GM18909 (cell line): ENCODE results near the gene NAAA.
A peak's percentile ranks its signal among the peaks of the same experiment; 100 is the strongest.
"Not testable (repeated sequence)": the region's sequence is repeated elsewhere in the genome, so short reads cannot be mapped to it uniquely, and the experiment has no call there.

Experiments used
- ATAC-seq: cut with Tn5 transposase; IDR thresholded peaks from one replicate; pipeline ENCODE4 v1.9.1; 2021; ENCODE audit warnings: mild to moderate bottlenecking; ENCODE audit not compliant: unreplicated experiment, poor library complexity

The NAAA gene

DNA sequence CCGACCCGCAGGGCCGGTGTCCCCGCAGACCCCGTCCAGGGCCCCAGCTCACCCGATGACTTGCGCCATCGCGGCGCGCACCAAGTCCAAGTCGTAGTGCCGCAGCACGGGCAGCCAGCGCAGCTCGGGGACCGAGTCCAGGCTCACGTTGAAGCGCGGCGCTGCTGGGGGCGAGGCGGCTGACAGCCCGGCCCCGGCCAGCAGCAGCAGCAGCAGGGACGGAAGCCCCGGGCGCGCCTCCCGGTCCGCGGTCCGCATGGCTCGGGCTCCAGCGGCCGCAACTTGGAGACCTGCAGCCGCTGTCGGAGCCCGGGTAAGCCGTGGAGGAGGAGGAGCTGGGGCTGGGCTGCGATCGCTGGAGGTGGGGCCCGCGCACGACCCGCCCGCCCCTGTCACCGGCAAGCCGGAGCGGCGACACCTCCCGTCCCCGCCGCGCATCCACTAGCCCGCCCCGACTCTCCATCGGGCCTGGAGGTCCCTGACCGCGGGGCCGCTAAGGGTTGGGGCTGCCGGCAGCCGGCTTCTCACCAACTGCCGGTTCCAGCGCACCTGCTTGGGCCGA, at the start of gene NAAA:
NAAA (minus strand) TSS at position 322 of the 562 bp plus-strand sequence; CDS start at position 258, 64 bp downstream.
- peak; percentile 71 for ATAC-seq

DNA sequence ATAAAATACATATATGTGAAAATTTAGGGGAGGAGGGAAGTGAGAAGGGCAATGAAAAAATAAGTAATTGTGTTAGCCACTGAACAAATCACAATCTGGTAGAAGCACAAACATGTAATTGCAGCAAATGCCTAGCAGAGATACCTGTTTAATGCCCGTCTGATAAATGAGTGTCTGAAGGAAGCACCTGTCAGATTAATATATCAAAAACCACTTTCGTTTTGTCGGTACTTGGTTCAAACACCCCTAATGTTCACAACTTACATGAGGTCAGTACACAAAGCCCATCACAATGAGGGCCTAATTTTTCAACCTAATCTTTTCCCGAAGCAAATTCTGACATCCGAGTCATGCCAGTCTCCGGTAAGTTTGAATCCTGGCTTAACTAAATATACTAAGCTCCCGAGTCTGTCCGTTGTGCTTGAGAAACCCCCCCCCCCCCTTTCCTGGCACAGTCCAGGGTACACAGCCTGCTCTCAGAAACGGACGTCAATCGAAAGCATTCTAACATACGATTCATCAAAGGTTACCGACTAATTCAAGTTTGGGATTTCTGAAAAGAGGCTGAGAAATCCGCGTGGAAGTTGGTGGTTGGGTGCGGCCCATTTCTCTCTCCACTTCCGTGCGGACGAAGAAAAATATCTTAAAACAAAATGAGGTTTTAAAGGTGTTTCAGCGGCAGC, 49.2 kb upstream of the NAAA start:
- ATAC-seq, result peak; percentile 8

DNA sequence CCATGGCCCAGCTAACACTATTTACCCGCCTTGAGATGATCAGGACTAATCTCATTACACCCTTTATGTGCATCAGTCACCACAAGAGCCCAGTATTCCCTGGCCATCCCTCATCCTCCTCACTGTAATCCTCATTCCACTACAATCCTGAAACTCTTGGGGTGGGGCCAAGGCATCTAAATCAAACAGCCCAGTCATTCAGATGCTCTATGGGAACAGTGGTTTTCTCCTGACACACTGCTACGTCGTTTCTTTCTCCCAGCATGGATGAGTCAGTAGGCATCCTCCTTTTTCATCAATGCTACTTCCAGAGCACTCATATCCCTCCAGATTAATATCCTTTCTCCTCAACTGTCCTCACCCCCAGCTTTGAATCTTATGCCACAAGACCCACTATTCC, 44.3 kb upstream of the NAAA start:
- ATAC-seq, result no peak

DNA sequence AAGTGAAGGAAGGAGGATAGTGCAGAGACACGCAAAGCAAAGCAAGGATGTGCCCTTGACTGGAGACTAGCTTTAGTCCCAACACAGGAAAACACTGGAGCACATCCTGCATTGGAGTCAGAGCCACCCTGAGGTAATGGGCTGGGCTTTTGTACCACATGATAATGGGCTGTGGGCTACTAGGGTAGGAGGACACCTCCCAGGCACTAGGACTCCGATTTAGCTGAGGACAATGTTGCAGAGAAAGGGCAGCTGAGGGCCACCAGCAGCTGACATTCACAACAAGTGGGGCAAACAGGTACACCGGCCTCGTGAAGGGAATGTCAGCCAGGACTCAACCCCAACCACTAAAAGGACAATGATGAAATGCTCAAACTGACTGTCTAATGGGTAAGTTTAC, 39.8 kb upstream of the NAAA start:
- ATAC-seq, result no peak

DNA sequence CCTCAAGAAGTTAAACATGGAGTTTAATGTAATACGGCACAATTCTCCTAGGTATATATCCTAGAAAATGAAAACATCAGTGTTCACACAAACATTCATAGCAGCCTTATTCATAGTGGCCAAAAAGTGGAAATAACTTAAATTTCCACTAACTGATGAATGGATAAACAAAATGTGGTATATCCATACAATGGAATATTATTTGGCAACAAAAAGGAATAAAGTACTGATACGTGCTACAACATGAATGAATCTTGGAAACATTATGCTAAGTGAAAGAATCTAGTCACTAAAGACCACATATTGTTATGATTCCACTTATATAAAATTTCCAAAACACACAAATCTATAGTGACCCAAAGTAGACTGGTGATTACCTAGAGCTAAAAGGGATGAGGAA, 35.4 kb upstream of the NAAA start:
- no peak for ATAC-seq

DNA sequence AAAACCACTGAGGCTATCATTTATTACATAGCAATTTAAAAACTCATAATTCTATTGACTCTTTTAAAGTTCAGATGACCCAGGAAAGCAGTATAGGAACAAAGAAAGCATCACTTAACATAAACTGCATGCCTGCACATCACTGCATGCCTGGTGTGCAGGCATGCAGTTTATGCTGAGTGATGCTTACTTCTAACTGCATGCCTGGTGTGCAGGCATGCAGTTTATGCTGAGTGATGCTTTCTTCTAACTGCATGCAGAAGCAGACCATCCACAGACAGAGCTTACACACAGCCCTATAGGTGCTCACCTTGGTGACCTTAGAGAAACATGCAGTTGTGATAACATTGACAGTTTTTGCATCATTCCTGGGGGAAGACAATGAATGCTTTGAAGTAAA, 33.0 kb upstream of the NAAA start:
- ATAC-seq, result no peak

DNA sequence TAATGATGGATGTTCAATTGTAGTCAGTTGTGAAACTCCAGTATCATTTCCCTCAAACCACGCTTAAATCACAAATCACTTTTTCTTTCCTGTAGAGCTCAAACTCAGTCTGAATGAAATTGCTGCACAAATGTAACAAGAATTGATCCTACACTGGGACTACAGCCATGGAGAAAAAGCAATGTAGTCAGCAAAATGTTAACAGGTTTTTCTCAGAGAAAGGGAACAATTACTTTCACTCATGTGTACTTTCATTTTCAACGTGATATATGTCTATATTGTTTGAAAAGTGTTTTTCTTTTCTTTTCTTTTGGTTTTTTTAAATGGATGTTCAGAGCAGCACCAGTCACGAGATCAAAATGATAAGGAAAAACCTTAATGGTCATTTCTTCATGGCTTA, 27.3 kb upstream of the NAAA start:
- no peak for ATAC-seq

DNA sequence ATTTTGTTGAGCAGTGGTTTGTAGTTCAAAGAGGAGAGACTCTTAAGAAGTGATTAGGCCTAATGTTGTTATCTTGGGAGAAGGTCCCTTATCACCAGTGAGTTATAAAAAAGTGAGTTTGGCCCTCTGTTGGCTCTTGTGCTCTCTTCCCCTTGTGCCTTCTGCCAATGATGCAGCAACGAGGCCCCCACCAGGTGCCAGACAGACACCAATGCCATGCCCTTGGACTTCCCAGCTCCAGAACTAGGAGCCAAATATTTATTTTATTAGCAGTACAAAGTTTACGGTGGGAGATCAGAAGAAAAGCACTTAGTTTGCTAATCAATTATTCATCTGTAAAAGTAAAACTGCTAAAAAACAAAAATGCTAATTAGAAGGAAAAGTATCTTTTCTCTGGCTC, 22.7 kb upstream of the NAAA start:
- ATAC-seq, result no peak

DNA sequence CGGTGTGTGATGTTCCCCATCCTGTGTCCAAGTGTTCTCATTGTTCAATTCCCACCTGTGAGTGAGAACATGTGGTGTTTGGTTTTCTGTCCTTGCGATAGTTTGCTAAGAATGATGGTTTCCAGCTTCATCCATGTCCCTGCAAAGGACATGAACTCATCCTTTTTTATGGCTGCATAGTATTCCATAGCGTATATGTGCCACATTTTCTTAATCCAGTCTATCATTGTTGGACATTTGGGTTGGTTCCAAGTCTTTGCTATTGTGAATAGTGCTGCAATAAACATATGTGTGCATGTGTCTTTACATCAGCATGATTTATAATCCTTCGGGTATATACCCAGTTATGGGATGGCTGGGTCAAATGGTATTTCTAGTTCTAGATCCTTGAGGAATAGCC, 21.3 kb upstream of the NAAA start:
- ATAC-seq, result not testable (repeated sequence)

DNA sequence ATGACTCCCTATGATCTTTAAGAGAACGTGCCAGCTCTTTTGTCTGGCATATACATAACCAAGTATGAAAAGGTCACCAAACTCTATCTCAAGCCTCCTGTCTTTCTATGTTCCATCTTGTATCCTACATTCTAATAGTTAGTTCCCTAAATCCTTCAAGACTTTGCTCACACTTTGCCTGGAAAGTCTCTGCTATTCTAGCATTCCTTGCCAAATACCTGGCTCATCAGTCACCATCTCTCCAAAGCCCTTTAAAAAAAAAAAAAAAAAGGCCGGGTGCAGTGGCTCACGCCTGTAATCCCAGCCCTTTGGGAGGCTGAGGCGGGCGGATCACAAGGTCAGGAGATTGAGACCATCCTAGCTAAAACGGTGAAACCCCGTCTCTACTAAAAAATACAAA, 17.7 kb upstream of the NAAA start:
- not testable (repeated sequence) for ATAC-seq

DNA sequence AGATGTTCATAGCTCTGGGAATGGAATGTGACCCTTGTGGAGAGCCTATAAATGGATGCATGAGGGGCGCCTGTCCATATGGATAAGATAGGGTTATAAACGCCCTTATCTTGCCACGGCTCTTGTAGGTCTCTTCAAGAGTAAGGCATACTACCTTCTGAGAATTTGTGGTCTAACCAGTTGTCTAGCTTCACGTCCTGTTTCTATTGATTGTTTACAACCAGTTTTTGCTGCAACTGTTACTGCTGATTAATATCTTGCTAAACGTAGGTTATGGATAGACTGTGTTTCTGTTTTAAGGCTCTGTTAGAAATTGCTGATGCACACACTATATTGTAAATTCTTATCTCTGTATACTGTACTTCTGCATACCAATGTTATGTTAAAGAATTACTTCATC, 14.0 kb upstream of the NAAA start:
- ATAC-seq, result not testable (repeated sequence)

DNA sequence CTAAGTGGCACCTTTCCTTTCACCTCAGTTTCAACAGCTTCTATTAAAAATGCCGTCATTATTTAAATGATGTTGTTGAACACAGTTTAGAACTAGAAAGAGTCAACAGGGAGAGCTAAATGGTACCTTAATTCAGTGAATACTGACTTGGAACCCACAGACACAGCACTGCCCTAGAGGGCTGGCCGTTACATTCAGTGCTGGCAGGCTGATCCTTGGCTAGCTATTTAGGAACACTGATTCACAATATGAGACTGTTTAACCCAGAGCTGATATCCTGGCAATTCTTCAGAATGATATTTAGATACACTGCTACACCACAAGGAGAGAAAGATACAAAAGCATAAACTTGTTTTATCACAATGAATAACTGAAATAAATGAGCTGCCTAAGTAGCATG, 12.7 kb upstream of the NAAA start:
- no peak for ATAC-seq

DNA sequence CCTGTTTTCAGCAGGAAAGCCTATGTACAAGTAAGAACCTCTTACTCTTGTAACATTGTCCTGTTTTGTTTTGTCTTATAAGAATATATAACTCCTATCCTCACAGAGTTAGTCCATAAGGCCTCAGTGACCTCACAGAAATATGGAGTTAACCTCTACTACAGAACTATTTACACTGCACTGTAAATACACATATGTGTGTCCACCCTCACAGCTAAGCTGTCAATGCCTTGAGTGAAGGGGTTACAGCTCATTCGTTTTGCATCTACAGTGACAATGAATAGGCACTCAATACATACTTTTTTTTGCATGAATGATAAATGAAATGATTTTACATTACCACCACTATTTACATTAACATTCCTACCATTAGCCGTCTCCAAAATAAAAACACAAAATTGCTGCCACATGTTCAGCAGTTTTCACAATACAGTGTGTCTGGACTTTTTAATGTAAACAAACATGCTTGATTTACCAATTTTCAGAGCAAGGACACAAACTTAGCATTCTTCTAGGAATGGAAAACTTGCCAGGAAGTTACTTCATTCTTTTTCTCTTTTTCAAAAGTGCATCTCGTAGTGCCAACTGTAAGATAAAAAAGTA, 9.5 kb upstream of the NAAA start:
- no peak for ATAC-seq

DNA sequence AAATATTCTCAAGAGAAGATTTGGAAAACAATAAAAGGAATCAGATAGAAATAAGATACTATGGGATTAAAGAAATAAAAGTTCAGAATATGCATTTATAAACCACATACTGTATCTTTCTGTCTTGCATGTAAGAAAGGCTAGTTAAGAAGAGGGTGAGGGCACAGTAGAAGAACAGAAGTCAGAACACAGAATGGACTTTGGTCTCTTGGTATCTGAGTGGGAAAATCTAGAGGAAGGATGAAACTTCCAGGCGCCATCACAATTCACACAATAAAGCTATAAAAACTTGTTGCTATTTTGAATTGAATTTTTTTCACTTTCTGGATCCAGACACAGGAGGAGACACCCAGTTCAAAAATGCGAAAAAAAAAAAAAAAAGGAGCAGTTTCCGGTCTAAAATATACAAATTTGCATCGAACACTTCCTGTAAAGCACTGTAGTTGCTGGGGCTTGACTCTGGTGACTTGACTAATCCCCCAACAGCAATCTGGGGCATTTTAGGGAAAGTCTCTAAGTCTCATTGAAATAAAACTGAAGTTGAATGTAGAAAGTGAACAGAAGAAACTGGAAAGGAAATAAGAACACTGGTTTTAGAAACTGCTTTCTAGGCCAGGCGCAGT, 8.1 kb upstream of the NAAA start:
- ATAC-seq, result peak; percentile 82

DNA sequence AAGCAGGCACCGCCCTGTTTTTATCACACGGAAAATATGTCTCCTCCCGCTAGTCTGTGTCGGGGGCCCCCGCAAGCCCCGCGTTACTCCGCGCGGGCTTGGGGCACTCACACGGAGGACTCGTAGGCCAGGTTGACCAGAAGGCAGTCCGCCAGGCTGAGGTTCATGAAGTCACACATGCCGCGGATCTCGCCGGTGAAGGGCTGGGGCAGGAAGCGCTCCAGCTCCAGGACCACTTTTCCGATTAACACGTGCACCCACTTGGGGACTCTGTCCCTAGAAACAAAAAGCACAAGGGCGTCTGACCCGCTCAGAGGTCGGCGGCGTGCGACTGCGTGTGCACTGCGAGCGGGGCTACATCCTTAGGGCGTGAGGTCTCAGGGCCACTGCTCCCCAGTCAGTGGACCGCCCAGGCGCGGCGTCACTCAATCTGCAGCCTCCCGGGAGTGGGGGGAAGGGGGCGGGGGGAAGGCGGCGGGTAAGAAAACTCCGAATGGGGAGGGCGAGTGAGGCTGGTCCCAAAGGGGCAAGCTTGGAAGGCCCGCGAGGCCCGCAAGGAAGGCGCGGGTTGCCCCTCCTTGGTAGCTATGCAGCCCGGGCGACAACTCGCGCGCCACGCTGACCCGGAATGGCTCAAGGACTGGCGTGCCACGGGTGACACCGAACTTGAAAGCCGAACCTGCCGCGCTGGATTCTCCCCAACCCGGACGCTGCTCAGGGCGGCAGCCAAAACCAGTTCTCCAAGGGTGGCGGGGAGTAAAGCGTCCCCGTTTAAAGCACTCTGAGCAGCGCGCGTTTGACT, 722 bp downstream of the NAAA start:
- peak; percentile 73 for ATAC-seq

DNA sequence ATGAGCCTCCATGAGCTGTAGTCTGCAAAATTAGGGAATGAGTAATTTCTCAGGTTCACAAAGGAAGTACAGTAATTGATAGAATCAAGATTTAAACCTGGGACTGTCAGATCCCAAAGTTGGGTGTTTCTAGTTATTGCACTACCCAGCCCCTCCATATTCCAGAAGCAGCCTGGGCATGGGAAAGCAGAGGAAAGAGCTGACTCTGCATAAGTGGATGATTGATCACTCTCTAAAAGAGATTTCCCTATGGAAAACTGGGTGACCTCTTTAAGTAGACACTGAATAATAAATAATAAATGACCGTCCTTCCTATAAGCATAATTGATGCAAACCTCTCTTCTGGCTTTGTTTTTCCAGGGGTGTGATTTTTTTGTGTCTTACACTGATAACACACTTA, 5.2 kb downstream of the NAAA start:
- no peak for ATAC-seq

DNA sequence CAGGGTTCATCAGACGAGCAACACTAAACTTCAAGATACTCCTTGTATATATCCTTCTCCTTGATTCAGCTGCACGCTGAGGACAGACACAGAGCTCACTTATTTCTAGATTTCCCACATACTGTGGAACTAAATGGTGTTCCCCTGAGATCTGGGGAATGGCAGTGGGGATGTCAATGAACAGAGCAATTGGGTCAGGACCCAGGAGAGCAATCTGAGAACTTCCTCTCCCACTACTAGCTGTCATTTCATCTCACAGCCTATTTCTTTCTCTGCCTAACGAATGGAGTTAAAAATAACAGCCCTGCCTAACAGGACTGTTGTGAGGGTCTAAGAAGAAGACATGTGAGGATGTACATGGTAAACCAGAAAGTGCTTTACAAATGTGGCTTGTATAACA, 10.7 kb downstream of the NAAA start:
- no peak for ATAC-seq

DNA sequence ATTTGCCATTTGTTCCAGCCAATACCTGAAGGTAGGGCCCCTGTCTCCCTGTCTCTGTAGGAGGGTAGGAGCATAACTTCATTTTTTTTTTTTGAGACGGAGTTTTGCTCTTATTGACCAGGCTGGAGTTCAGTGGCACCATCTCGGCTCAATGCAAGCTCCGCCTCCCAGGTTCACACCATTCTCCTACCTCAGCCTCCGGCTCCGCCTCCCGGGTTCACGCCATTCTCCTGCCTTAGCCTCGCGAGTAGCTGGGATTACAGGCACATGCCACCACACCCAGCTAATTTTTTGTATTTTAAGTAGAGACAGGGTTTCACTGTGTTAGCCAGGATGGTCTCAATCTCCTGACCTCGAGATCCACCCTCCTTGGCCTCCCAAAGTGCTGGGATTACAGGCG, 15.9 kb downstream of the NAAA start:
- not testable (repeated sequence) for ATAC-seq

DNA sequence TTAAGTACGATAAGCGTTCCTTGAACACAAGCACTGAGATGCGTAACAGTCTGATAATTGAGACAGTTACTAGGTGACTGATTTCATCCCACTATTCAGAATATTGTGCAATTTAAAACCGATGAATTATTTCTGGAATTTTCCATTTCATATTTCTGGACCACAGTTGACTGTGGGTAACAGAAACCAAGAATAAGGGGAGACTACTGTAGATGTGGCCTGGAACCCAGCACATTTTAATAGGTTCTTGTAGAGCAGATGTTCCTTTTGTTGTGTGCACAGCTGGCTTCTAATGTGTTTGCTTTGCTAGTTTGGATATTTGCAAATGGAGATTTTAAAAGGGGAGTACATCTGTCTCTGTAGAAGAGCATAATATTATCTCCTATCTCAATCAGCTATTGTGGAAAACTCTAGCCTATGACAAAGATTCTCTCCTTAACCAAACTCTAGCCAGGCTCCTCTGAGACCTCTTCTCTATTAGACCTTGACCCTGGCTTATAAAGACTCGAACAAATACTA, 16.4 kb downstream of the NAAA start:
- no peak for ATAC-seq

DNA sequence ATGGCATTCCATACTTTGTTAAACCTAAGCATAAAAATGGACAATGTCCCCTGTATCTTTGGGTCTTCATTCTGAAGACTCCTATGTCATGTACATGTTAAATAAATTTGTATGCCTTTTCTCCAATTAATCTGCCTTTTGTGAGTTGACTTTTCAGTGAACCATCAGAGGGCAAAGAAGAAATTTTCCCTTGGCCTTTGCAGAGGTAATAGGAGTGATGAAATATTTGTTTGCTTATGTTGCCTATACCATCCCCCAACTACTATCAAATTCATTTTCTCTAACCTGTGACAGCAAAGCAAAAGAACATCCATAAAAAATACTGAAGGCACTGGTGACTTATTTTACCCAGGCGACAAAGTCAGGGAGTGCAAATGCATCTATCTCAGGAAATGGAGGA, 18.2 kb downstream of the NAAA start:
- no peak for ATAC-seq

DNA sequence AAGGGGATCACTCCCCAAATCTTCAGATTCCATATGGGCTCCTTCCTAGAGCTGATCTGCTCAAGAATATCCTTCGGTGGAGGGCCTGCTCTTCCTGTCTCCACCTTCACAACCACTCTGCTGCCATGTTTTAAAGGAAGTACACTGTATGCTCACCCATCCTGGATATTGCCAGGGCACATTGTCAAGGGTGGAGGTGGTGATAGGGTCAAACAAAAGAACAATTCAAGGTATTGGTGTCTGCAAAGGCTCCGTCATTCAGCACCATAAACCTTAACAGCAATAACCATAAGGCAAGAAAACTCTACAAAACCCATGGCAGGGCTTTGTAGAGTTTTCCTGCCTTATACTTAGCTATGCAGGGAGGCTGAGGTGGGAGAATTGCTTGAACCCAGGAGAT, 18.9 kb downstream of the NAAA start:
- ATAC-seq, result no peak
